Activated CD8-positive, alpha-beta memory T cell treated with anti-CD3 and anti-CD28 coated beads for 1 hour (primary cell): ENCODE data around the gene CEL.
A peak's percentile ranks its signal among the peaks of the same experiment; 100 is the strongest.

ENCODE experiments used
- DNase-seq, 2 donors: peaks; one replicate each; pipeline ENCODE4 v3.0.0-alpha.2; 2020; ENCODE audit warnings: low read depth in 1 of 2; ENCODE audit errors: extremely low read depth in 1 of 2

CEL gene

DNA sequence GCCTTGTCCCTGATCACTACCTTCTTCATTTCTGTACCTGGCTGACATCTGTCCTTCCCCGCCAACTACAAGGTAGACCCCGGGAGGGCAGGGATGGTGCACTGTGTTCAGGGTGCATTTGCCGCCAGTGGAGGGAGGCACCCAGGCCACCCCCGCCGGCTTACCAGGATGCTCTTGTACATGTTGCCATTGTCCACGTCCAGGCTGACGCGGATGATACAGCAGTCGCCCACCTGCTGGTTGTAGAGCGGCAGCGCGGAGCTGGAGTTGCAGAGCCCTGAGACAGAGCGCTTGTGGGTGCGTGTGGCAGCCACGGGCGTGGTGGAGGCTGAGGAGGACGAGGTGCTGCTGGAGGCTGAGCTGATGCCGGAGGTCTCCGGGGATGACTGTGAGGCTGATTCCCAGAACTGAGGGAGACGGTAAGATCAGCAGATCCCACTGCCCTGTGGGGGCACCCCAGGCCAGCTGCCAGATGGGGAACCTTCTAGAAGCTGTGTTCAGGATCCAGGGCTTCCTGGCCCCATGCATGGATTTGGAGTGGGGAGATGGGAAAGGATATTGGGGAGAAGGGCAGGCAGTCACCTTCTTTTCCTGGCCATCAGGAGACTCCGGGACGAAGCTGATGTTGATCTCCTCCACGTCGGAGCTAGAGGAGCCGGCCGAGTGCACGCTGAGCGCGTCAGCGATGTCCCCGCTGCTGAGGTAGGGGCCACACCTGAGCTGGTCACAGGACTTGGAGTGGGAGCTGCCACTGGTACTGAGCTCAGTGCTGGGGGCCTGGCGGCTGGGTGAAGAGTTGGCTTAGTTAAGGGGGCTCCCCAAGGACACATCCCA, 39.8 kb downstream of the CEL start:
- DNase-seq, result no peak

DNA sequence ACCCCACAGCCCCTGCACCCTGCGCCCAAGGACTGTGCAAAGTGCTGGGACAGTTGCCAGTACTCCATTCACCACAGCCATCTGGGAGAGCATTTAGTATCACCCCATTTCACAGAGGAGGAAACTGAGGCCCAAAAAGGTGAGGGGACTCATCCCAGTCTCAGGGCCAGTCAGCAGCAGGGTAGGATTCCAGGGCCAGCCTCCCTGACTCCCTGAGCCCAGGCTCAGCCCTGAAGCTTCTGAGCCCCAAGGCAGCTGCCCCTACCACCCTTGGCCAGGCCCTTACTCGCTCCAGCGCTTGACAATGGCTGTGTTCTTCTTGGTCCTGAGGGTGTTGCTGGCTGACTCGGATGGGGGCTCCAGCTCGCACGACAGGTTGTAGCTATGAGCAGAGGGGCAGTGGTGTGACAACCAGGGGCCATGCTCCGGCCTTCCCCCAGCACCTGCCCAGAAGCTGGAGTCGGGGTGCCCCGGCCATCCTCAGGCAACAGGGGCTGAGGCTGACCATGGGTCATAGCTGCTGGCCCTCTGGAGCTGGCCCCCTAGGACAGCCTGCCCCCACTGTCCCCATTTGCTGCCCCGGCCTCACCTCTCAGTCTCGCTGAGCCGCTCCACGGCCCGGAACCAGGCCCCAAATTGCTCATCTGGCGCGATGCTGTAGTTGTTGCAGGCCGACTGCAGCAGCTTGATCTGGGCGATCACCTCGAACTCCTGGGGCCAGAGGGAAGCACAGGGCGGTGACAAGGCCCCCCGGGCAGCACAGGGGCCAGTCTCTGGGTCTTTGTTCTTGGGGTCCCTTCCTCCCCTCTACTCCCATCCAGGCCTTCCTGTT, 40.6 kb downstream of the CEL start:
- DNase-seq, result no peak

DNA sequence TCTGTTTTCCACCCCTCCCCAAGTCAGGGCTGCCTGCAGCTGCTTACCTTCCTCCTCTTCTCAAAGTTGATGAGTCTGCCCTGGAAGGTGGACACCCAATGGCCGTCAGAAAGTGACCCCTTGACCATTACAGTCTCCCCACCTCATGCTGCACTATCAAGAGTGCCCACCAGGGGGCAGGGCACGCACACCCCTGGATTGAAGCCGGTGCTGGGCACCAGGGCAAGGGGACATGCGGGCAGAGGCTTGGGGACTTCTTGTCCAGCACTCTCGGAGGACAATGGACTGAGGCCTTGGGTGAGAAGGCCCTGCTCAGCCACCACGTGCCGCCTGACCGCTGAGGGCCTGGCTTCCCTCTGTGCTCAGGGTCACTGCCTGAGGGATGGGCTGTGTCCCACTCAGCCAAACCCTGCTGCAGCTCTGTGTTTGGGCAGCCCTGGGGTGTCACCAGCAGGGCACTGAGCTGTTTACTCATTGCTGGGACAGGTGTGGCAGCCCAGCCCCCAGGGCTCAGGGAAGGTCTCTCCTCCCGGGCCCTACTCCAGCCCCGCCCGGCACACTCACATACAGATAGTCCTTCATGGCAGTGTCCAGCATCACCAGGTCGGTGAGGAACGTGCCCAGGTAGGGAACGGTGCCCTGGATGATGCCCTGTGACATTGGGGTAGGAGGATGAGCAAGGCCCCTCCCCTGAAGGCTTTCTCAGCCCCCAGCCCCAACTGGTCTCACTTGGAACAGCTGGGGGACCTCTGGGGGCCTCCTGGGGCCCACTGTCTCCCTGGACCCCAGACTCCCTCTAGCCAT, 41.6 kb downstream of the CEL start:
- peak in 1 of 2 donors; percentile 39 for DNase-seq

DNA sequence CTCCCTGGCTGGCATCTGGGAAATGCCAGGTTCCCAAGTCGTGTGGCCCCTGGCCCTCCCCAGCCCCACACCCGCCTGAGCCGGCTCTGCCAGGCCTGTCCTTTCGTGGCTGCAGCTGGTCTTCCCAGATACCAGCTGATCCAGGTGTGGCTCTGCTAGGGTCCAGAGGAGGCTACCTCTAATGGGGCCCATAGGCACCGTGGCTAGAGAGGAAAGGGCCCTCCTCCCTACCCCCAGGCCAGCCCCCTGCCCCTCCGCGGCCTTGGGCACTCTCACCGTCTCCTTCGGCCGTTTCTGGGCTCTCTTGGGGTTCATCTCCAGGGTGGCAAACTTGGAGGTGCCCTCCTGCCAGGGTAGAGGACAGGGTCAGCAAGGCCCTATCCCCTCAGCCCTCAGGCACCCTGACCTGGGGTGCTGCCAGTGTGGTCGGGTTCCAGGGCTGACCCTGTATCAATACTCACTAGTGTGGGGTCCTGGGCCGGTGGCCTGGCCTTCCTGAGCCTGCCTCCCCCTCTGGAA, 42.3 kb downstream of the CEL start:
- no peak for DNase-seq

DNA sequence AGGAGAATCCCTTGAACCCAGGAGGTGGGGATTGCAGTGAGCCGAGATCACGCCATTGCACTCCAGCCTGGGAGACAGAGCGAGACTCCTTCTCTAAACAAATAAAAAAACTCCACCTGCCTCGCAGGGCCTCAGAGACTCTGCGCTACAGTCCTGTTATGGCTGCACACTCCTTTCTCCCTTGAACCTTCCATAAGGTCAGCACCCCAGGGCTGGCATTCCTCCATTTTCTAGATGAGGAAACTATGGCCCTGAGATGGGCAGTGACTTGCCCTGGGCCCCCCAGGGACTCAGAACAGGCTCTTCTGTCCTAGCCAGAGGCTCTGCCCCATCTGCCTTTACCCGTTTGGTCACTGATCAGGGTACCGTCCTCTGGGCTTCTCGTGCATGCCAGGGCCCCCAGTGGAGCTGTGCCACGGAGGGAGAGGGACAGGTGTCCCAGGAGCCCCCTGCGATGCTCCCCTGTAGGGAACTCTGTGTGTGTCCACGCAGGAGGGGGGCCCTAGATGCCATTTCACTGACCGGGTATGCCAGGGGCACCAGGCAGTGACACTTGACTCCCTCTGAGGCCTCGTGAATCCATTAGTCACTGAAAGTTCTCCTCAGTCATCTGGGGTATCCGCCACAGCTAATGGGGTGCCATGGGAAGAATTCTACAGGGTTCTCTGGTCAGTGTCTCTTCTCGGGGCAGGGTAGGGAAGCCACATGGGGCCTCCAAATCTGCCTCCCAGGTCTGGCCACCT, 43.1 kb downstream of the CEL start:
- no peak for DNase-seq

DNA sequence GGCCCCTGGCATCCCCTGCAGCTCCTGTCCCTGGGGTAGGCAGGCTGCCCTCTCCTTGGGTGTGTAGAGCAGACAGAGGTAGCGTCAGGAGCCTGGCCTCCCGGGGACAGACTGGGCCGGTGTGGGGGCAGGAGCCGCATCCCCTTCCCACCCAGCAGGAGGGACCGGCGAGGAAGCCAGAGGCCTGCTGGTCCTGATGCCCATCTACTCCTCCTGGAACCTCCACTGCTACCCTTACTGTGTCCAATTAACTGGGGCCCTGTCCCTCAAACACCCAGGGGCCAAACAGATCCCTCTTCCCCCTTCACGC, 43.6 kb downstream of the CEL start:
- no peak for DNase-seq

DNA sequence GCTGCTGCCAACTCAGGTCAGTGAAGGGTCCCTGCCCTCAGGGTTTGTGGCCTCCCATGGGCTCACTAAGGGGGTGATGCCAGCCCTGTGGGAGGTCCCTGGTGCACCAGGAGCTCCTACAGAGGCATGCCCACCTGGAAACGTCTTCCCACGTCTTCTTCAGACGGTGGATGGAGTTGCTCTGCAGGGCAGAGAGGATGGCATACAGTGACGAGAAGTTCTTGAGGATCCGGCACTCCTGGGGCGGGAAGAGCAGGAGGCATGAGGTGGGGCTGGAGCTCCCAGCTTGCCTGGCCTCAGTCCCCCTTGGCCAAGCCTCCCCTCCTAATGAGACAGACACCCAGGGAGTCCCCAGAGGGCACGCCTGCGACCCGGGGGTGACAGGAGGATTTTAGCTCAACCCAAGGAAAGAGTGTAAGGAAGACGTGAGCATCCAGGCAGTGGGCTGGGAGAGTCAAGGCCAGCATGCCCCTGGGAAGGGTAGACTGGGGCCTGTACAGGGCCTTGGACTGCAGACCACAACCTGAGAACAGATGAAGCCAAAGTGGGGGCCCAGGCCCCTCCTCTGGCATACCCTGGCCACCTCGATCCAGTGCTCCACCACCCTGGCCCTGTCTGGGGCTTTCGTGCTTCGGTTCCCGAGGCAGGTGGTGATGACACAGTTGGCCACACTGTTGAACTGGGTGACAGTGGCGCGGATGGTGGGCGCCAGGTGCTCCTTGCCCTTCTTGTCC, 44.9 kb downstream of the CEL start:
- DNase-seq, result no peak

DNA sequence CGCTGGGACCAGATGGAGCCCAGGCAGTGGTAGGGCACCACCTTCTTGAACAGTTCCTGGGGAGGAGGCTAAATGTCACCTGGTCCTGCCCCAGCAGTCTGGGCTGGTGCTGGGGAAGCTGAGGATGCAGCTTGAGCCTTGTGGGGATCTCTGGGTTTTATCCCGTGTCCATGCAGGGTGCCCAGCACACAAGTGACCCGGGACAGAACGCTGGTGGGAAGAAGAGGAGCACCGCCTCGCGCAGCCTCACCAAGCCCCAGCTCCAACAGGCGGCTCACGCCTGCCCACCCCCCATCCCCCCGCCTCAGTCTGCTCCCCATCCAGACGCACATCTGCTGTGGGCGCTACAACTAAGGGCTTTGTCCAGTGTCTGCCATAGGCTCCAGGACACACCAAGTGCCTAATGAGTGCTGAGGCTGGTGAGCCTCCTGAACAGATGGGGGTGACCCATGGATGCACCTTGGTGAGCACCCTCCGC, 45.5 kb downstream of the CEL start:
- no peak for DNase-seq

DNA sequence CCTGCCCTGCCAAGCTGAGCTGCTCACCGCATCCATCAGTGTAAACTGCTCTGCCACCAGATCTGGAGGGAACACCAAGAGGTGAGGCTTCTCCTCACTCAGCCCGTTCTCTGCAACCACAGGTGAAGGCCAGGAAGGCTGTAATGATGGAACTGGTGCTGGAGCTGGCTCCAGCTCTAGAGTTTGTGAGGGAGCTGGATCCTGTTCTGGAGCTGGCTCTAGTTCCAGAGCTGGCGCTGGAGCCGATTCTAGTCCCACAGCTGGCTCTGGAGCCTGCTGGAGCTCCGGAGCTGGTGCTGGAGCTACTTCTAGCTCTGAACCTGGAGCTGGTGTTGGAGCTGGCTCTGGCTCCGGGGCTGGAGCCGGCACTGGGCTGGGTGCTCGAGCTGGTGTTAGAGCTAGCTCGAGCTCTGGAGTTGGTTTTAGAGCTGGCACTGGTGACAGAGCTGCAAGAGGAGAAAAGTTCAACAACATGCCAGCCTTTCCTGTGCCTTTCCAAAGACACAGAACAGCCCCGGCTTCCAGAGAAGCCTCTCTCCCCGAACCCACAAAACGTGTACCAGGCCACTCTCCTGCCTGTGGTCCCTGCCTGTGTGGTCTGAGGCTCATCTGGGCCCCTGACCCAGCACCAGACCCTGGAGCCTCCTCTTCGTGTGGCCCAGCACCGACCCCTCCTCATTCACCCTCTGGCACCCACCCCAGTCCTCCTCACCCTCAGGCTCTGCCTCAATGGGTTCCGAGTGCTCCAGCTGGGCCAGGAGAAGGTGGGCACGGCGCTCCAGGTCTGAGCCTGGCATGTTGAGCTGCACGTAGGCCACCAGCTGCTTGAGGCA, 46.4 kb downstream of the CEL start:
- no peak for DNase-seq

DNA sequence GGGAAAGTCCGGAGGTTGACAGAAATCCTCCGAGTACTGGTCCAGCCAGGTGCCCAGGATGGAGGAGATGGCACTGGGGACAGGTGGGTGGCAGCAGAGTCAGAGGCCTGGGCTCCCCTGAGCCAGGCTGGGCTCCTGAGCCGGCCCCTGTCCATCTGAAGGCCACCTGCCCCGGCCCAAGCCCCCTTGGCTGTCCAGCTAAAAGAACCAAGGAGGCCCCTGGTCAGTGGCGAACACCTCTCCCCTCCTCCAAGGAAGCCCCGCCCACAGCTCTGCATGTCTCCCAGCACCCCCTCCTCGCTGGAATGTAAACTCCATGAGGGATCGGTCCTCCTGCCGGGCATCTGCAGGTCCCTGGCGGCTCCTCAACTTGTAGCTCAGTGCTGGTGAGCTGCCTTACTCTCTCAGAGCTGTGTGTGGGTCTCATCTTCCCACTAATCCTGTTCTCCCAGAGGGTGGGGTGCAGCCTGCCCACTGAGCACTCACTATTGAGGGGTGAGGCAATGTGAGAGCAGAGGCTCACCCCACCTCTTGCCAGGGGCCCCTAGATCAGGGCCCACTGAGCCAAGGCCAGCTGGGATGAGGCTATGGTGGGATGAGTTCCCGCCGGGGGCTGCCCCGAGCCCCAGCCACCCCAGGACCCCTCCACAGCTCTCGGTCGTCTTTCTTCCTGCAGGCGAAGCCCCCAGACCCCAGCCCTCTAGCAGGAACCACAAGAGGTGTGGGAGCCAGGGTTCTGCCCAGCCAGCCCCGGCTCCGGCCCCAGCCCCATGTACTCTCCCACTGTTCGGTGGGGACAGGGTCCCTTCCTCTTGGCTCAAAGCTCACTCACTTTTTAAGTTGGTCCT, 47.2 kb downstream of the CEL start:
- DNase-seq, result no peak

DNA sequence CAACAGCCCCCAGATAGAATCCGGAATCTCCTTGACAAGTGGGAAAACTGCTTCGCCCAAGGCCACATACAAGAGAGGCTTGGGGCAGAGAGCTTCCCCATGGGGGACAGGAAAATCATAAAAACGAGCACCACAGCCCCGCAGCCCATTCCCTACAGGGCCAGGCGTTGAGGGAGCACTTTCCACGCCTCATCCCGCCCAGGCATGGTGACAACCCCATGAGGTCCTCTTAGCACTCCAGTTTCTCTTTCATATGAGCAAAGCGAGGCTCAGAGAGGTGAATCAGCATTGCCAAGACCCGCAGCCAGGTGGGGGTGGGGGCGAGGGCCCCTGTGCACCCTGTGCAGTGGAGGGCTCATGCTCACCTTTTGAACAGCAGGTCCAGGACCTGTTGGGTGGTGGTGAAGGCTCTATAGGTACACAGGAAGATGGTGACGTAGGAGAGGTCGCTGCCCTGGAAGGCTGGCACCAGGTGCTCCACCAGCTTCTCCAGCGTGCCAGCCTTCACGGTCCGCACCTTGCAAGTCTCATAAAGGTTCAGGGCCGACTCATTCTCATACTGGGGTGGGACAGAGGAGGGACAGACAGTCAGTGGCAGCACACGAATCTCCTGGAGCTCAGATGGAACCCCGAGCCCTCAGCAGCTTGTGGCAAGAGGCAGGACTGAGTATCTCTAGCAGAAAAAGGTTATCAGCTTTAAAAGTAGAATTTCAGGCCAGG, 48.3 kb downstream of the CEL start:
- DNase-seq, result no peak

DNA sequence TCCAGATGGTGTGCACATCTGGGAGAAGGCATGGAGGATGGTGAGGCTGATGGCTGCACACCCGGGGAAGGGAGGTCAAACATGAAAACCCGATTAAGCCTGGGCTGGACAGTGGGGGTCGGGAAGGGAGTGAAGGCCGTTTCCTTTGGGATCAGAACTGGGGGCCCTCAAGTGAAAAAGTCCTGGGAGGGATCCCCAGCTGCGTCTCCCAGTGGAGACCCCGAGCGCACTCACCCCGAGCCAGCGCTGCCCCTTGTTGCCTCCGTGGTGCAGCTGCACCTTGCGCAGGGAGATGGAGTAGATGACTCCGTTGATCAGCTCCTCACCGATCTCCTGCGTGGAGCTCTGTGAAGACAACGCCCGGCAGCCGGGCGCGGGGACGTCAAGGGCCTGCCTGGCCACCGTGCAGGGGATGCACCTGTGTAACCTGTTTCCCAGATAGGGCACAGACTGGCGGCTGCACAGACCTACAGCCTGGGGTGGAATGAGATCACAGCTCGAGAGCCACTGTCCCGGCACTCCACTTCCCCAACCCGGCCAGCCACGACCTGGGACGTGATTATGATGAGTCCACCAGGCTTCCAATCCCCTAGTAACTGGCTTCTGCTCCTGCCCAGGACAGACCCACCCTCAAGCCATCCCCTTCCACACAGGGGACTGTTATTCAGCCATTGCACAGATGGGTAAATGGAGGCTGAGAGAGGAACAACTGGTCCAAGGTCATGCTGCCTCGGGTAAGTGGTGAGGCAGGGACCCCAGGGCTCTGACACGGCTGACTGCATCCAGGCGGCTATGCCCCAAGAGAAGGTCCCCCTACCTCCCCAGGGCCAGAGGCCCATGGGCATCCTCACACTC, 50.3 kb downstream of the CEL start:
- DNase-seq, result no peak

DNA sequence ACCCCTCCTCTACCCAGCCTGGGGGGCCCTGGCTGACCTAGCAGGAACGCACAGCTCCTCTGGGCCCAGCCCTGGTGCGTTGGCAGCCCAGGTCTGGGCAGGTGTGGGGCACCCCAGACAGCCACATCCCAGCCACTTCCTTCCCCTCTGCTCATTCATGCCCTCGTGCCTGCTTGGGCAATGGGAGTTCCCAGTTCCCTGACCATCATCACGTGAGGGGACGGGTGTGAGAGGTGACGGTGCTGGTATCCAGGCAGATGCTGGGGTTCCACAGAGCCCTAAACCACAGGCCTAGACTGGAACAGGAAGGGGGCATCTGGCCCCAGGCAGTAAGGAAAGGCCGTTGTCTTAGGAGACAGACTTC, 50.9 kb downstream of the CEL start:
- peak in 1 of 2 donors; percentile 24 for DNase-seq

DNA sequence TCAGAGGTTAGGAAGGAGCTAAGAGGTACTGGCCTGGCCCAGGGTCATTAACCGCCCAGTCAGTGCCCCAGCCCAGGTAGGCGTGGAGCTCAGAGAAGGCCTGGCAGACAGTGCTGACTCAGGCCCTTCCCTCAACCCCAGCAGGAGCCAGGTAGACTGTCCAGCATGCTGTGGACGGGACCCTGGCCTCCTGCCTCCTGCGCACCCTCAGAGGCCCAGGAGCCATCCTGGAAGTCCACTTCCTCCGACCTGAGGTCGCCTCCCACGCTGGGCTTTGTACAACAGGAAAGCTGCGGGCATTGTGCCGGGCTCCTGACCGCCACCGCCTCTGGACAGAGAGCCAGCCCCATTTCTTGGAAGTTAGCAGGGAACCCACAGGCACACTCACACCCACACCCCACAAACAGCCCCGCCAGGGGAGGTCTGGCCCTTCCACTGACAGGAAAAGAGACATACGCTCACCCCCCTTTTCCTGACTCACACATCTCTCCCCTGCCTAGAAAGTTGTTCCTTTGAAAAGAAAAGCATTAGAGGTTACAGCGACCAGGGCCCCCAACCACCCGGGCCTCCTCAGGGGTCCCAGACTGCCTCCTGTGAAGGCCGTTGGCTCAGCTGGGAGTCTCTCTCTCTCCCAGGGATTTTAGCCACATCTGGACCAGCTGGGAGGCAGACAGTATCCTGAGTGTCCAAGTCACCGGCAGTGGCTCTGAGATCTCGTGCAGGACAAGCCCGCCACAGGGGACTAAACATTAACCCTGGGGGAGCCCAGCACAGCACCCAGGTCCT, 51.6 kb downstream of the CEL start:
- DNase-seq, result no peak

DNA sequence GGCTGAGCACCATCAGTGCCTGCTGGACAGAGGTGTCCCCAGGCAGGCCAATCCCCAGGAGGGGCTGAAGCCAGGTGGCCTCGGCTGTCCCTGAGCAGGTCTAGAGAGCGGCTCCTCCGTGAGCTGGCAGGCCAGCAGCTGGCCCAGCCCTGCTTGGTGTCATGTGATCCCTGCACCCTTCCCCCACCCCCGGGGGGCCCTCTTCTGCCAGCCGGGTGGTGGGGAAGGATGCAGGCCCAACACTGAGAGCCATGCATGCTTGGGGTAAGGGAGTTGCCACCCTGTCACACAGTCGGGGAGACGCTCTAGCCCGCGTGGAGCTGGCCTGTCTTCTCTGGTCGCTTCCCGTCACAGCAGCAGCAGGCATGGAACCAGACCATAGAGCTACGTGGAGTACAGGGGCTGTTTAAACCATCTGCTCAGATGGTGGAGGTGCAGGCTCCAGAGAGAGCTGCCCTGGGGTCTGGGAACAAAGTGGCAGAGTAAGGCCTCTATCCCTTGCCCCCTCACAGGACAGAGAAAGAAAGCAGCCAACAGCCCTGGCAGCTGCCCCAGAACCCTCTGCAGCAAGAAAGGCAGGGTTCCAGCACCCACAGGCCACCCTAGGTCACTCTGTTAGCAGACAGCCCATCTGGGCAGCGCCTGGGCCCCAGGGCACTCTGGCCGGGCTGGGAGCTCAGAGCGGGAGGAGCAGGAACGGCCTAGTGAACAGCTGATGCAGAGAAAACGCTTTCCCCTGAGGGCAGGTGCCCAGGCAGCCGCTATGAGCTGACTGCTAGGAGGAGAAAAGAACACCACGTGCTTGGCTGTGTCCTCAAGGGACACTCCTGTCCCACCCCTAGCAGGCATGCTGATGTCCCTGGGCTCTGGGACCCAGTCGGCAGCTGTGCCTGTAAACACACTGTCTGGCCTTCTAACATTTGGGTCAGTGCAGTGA, 52.4 kb downstream of the CEL start:
- no peak for DNase-seq
